Activated B cell treated with CpG ODN at 0.5 μM for 24 hours (primary cell): ENCODE measurements around the gene SLC22A5. TPM values are rescaled to one million over a fixed set of nuclear protein-coding genes. Genes with fewer than 3 reads are reported as not detected.

ENCODE experiments used
- ATAC-seq: fragments of 200-7000 bp; cut with Tn5 transposase; one replicate; pipeline ENCODE4 v1.10.0; 2021; ENCODE audit warnings: low read depth, mild to moderate bottlenecking, moderate library complexity
- CTCF ChIA-PET: fragments of 350-600 bp; sonication (Branson Sonifier 250); formaldehyde crosslinking; loops from one replicate; lab custom pipeline; 2021; ENCODE audit warnings: antibody characterized with exemption; lab: Charles Lee
- POLR2A ChIA-PET: fragments of 350-600 bp; sonication (Branson Sonifier 250); formaldehyde crosslinking; loops from one replicate; lab custom pipeline; 2021; ENCODE audit warnings: antibody characterized with exemption; lab: Charles Lee
- DNase-seq: peaks from one replicate; pipeline ENCODE4 v3.0.0; 2022
- H3K27ac Mint-ChIP-seq: one replicate; pipeline ENCODE4 v1.8.0; 2020; ENCODE audit warnings: mixed read lengths
- H3K27me3 Mint-ChIP-seq: one replicate; pipeline ENCODE4 v1.8.0; 2021; ENCODE audit warnings: mixed read lengths
- H3K36me3 Mint-ChIP-seq: one replicate; pipeline ENCODE4 v1.8.0; 2021; ENCODE audit warnings: low read depth, mixed read lengths
- H3K4me1 Mint-ChIP-seq: one replicate; pipeline ENCODE4 v1.8.0; 2021; ENCODE audit warnings: mixed read lengths
- H3K4me3 Mint-ChIP-seq: one replicate; pipeline ENCODE4 v1.8.0; 2020; ENCODE audit warnings: mild to moderate bottlenecking, mixed read lengths
- H3K9me3 Mint-ChIP-seq: one replicate; pipeline ENCODE4 v1.8.0; 2020; ENCODE audit warnings: mixed read lengths
- intact Hi-C: fragments of 100-400 bp; cut with micrococcal nuclease; formaldehyde crosslinking; loops from one replicate; pipeline ENCODE4 v1.15.1; 2024
- total RNA-seq: library from RNA; stranded (reverse); gene quantifications from 2 replicates; pipeline ENCODE4 v1.2.3, GENCODE V29; 2022
- TF ChIP-seq, protein P1 (sequence below): fragments of 200-600 bp; IDR thresholded peaks from one replicate; pipeline ENCODE4 v1.8.0; 2022; ENCODE audit warnings: antibody characterized with exemption, mild to moderate bottlenecking

SLC22A5 gene
- total RNA-seq, 1 donor from 2014 or later: 6.6 TPM

DNA sequence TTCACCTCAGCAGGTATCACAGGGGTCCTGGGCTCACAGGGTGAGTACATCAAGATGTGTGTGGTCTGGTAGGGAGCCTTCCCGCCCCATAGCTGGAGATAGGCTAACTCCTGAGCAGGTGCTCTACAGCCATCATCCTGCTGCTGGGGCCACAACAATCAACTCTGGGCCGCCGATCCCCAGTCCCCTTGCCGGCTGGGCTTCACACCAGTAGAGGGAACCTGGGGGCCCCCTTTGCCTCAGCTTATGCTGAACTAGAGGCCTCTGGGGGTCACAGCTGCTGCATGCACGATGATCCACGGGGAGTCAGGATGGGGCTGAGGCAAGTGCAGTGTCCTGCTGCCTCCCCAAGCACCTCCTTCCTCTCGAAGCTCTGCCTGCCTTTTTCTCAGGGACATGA lies 74.6 kb downstream of the SLC22A5 start:
- ChIA-PET CTCF (no interaction called here), POLR2A (no interaction called here)
- no peak for ATAC-seq
- intact Hi-C loops: no loop called here
- H3K27me3 Mint-ChIP-seq: no peaks in the 10 kb centered on the region
- peaks cover 38% of the 10 kb centered on the region for H3K36me3 Mint-ChIP-seq
- H3K4me1 Mint-ChIP-seq: peaks cover 63% of the 10 kb centered on the region
- TF ChIP-seq, protein P1, sequence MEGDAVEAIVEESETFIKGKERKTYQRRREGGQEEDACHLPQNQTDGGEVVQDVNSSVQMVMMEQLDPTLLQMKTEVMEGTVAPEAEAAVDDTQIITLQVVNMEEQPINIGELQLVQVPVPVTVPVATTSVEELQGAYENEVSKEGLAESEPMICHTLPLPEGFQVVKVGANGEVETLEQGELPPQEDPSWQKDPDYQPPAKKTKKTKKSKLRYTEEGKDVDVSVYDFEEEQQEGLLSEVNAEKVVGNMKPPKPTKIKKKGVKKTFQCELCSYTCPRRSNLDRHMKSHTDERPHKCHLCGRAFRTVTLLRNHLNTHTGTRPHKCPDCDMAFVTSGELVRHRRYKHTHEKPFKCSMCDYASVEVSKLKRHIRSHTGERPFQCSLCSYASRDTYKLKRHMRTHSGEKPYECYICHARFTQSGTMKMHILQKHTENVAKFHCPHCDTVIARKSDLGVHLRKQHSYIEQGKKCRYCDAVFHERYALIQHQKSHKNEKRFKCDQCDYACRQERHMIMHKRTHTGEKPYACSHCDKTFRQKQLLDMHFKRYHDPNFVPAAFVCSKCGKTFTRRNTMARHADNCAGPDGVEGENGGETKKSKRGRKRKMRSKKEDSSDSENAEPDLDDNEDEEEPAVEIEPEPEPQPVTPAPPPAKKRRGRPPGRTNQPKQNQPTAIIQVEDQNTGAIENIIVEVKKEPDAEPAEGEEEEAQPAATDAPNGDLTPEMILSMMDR: no peak
- H3K4me3 Mint-ChIP-seq: no peak overlapping the region
- H3K27ac Mint-ChIP-seq: no peak overlapping the region
- no peaks in the 10 kb centered on the region for H3K9me3 Mint-ChIP-seq
- no peak for DNase-seq

Other genes with a start within 250 kb of the SLC22A5 start
- 0.29 and 0.44 TPM in 2 replicates for gene P4HA2, start 141.9 kb upstream of the SLC22A5 start, total RNA-seq
- not detected in 2 replicates for gene PDLIM4, start 112.0 kb upstream of the SLC22A5 start, total RNA-seq
- not detected in 2 replicates for gene SLC22A4, start 75.3 kb upstream of the SLC22A5 start, total RNA-seq
- 126 and 134 TPM in 2 replicates for gene IRF1, start 121.1 kb downstream of the SLC22A5 start, total RNA-seq
- gene IL5, start 173.8 kb downstream of the SLC22A5 start, total RNA-seq: not detected in 2 replicates
- gene RAD50, start 187.3 kb downstream of the SLC22A5 start, total RNA-seq: 42.5 and 42.6 TPM in 2 replicates